ENCODE results near the gene BTBD9.

The BTBD9 gene

DNA sequence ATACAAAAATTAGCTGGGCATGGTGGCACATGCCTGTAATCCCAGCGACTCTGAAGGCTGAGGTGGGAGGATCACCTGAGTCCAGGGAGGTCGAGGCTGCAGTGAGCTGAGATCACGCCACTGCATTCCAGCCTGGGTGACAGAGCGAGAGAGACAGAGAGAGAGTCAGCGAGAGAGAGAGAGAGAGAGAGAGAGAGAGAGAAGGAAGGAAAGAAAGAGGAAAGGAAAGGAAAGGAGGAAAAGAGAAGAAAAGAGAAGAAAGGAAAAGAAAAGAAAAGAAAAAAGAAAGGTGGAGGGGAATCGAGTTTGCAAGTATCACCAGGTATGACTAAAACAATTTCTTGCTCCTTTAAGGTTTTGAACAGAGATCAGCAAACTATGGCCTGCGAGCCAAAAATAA, 152.3 kb downstream of the BTBD9 start:
- no peak overlapping the region for H3K4me3 ChIP-seq (ENCODE audit: low read length)
- no CpG with 5 or more reads among the region's 7 CpGs for WGBS (ENCODE audit: extremely low coverage, insufficient coverage, low lambda C conversion rate)
- H3K4me2 ChIP-seq (ENCODE audit: low read length), result no peak overlapping the region
- no peak overlapping the region for H3K27ac ChIP-seq (ENCODE audit: low read depth, low read length)
- no peak overlapping the region for H3K56ac ChIP-seq (ENCODE audit: low read length)
- no peak overlapping the region for H2BK5ac ChIP-seq (ENCODE audit: low read length)
- no peaks in the 10 kb centered on the region for H3K27me3 ChIP-seq (ENCODE audit: insufficient read depth, low read length, poor library complexity)
- no peak overlapping the region for H4K5ac ChIP-seq (ENCODE audit: low read length)
- H3K23ac ChIP-seq (ENCODE audit: low read length), result no peak overlapping the region
- no peaks in the 10 kb centered on the region for H3K79me1 ChIP-seq (ENCODE audit: low read length)
- H3K79me2 ChIP-seq (ENCODE audit: control insufficient read depth, insufficient read depth, low read length), result no peaks in the 10 kb centered on the region
- no peak overlapping the region for H3K4ac ChIP-seq (ENCODE audit: low read depth, low read length)
- H3K36me3 ChIP-seq (ENCODE audit: control insufficient read depth, insufficient read depth, low read length), result no peaks in the 10 kb centered on the region
- H2BK15ac ChIP-seq (replicated peaks; ENCODE audit: low read depth), result no peak overlapping the region
- H4K8ac ChIP-seq (ENCODE audit: low read depth, low read length), result no peak overlapping the region
- no peak overlapping the region for H3K9ac ChIP-seq (ENCODE audit: low read length)
- H3K4me1 ChIP-seq (ENCODE audit: control insufficient read depth, low read depth, low read length), result no peaks in the 10 kb centered on the region
- H3K18ac ChIP-seq (ENCODE audit: low read length), result peak overlapping the region; percentile 40
- H2AK5ac ChIP-seq (ENCODE audit: low read length), result no peak overlapping the region
- no peak overlapping the region for H2BK120ac ChIP-seq (ENCODE audit: low read depth, low read length)
- DNase-seq, result no peak

DNA sequence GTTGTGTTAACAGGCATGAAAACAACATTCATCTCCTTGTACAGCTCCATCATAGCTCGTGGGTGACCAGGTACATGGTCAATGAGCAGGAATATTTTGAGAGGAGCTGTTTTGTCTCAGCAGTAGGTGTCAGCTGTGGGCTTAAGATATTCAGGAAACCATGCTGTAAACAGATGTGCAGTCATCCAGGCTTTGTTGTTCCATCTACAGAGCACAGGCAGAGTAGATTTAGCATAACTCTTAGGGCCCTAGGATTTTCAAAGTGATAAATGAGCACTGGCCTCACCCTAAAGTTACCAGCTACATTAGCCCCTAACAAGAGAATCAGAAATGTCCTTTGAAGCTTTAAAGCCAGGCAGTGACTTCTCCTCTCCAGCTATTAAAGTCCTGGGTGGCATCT, 154.2 kb downstream of the BTBD9 start:
- no peak overlapping the region for H3K18ac ChIP-seq (ENCODE audit: low read length)
- H2BK15ac ChIP-seq (replicated peaks; ENCODE audit: low read depth), result peak overlapping the region; percentile 74
- H2BK120ac ChIP-seq (ENCODE audit: low read depth, low read length), result no peak overlapping the region
- peaks cover 2% of the 10 kb centered on the region for H3K4me1 ChIP-seq (ENCODE audit: control insufficient read depth, low read depth, low read length)
- peak overlapping the region; percentile 22 for H2AK5ac ChIP-seq (ENCODE audit: low read length)
- H4K8ac ChIP-seq (ENCODE audit: low read depth, low read length), result no peak overlapping the region
- H3K4me3 ChIP-seq (ENCODE audit: low read length), result no peak overlapping the region
- H3K36me3 ChIP-seq (ENCODE audit: control insufficient read depth, insufficient read depth, low read length), result no peaks in the 10 kb centered on the region
- no peaks in the 10 kb centered on the region for H3K79me1 ChIP-seq (ENCODE audit: low read length)
- no peak overlapping the region for H3K4ac ChIP-seq (ENCODE audit: low read depth, low read length)
- no peak overlapping the region for H2BK5ac ChIP-seq (ENCODE audit: low read length)
- H3K79me2 ChIP-seq (ENCODE audit: control insufficient read depth, insufficient read depth, low read length), result no peaks in the 10 kb centered on the region
- WGBS (ENCODE audit: extremely low coverage, insufficient coverage, low lambda C conversion rate), result no CpG with 5 or more reads among the region's 1 CpG
- no peak overlapping the region for H3K23ac ChIP-seq (ENCODE audit: low read length)
- no peak overlapping the region for H3K9ac ChIP-seq (ENCODE audit: low read length)
- no peak for DNase-seq
- no peaks in the 10 kb centered on the region for H3K27me3 ChIP-seq (ENCODE audit: insufficient read depth, low read length, poor library complexity)
- H3K4me2 ChIP-seq (ENCODE audit: low read length), result no peak overlapping the region
- H3K56ac ChIP-seq (ENCODE audit: low read length), result peak overlapping the region; percentile 46
- H4K5ac ChIP-seq (ENCODE audit: low read length), result no peak overlapping the region
- no peak overlapping the region for H3K27ac ChIP-seq (ENCODE audit: low read depth, low read length)

DNA sequence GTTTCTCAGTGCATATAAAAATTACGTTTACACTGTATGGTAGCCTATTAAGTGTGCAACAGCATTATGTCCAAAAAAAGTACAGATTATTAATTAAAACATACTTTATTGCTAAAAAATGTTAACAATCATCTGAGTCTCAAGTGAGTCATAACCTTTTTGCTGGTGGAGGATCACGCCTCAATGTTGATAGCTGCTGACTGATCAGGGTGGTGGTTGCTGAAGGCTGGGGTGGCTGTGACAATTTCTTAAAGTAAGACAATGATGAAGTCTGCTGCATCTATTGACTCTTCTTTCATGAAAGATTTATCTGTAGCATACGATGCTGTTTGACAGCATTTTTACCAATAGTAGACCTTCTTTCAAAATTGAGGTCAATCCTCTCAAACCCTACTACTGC, 155.1 kb downstream of the BTBD9 start:
- Histone ChIP-seq H2BK120ac (ENCODE audit: low read depth, low read length) (no peak overlapping the region), H3K27me3 (ENCODE audit: insufficient read depth, low read length, poor library complexity) (no peaks in the 10 kb centered on the region), H3K9ac (ENCODE audit: low read length) (no peak overlapping the region), H4K5ac (ENCODE audit: low read length) (no peak overlapping the region), H3K36me3 (ENCODE audit: control insufficient read depth, insufficient read depth, low read length) (no peaks in the 10 kb centered on the region), H3K56ac (ENCODE audit: low read length) (no peak overlapping the region), H3K4me3 (ENCODE audit: low read length) (no peak overlapping the region), H4K8ac (ENCODE audit: low read depth, low read length) (no peak overlapping the region), H2BK15ac (replicated peaks; ENCODE audit: low read depth) (no peak overlapping the region), H3K4me1 (ENCODE audit: control insufficient read depth, low read depth, low read length) (peaks cover 2% of the 10 kb centered on the region), H3K4ac (ENCODE audit: low read depth, low read length) (no peak overlapping the region), H3K79me2 (ENCODE audit: control insufficient read depth, insufficient read depth, low read length) (no peaks in the 10 kb centered on the region), H3K23ac (ENCODE audit: low read length) (no peak overlapping the region), H2AK5ac (ENCODE audit: low read length) (no peak overlapping the region), H3K79me1 (ENCODE audit: low read length) (no peaks in the 10 kb centered on the region), H3K27ac (ENCODE audit: low read depth, low read length) (no peak overlapping the region), H3K4me2 (ENCODE audit: low read length) (no peak overlapping the region), H2BK5ac (ENCODE audit: low read length) (no peak overlapping the region), H3K18ac (ENCODE audit: low read length) (no peak overlapping the region)
- no peak for DNase-seq
- WGBS (ENCODE audit: extremely low coverage, insufficient coverage, low lambda C conversion rate), result no CpG with 5 or more reads among the region's 3 CpGs

DNA sequence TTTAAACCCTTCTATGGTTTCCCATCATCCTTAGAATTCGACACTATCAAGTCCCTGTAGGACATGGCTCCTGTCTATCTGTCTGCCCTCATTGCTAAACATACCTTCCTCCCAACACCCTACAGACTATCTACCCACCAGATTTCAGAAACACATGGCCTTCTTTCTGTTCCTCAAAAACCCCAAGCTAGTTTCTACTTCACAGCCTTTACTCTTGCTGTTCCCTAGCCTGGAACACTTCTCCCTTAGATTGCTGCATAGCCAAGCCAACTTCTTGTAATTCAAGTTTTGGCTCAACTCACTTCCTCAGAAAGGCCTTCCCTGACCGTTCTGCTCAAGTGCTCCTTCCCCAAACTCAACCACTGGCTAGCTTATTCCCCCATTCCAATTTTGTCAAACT, 156.2 kb downstream of the BTBD9 start:
- Histone ChIP-seq H3K36me3 (ENCODE audit: control insufficient read depth, insufficient read depth, low read length) (no peaks in the 10 kb centered on the region), H3K27ac (ENCODE audit: low read depth, low read length) (no peak overlapping the region), H2BK120ac (ENCODE audit: low read depth, low read length) (no peak overlapping the region), H3K56ac (ENCODE audit: low read length) (no peak overlapping the region), H2AK5ac (ENCODE audit: low read length) (peak overlapping the region; percentile 4), H3K18ac (ENCODE audit: low read length) (no peak overlapping the region), H3K79me1 (ENCODE audit: low read length) (no peaks in the 10 kb centered on the region), H3K23ac (ENCODE audit: low read length) (no peak overlapping the region), H2BK5ac (ENCODE audit: low read length) (peak overlapping the region; percentile 36), H4K5ac (ENCODE audit: low read length) (no peak overlapping the region), H3K4me1 (ENCODE audit: control insufficient read depth, low read depth, low read length) (peaks cover 6% of the 10 kb centered on the region), H3K4me3 (ENCODE audit: low read length) (no peak overlapping the region), H3K4ac (ENCODE audit: low read depth, low read length) (peak overlapping the region; percentile 10), H3K4me2 (ENCODE audit: low read length) (no peak overlapping the region), H4K8ac (ENCODE audit: low read depth, low read length) (no peak overlapping the region), H2BK15ac (replicated peaks; ENCODE audit: low read depth) (no peak overlapping the region), H3K79me2 (ENCODE audit: control insufficient read depth, insufficient read depth, low read length) (no peaks in the 10 kb centered on the region), H3K9ac (ENCODE audit: low read length) (no peak overlapping the region), H3K27me3 (ENCODE audit: insufficient read depth, low read length, poor library complexity) (no peaks in the 10 kb centered on the region)
- WGBS (ENCODE audit: extremely low coverage, insufficient coverage, low lambda C conversion rate), result no CpG with 5 or more reads among the region's 2 CpGs
- no peak for DNase-seq

DNA sequence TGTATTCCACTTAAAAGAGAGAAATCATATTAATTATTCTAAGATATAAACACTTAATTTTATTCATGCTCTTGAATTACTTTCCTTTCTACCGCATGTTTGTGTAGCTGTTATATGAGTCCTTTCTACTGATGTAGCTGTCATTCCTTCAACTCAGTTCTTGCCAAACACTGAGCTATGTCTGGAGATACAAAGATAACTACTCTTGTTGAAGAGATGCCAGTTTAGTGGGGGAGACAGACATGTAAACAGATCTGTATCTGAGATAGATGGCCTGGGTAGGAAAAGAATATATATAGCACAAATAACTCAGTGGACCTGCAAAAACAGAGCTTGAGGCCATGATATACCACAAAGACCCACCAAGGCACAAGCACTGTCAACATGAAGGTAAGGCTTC, 157.3 kb downstream of the BTBD9 start:
- Histone ChIP-seq H3K27me3 (ENCODE audit: insufficient read depth, low read length, poor library complexity) (no peaks in the 10 kb centered on the region), H3K4ac (ENCODE audit: low read depth, low read length) (no peak overlapping the region), H3K4me2 (ENCODE audit: low read length) (no peak overlapping the region), H2BK5ac (ENCODE audit: low read length) (no peak overlapping the region), H3K9ac (ENCODE audit: low read length) (no peak overlapping the region), H2BK15ac (replicated peaks; ENCODE audit: low read depth) (no peak overlapping the region), H2AK5ac (ENCODE audit: low read length) (no peak overlapping the region), H3K4me3 (ENCODE audit: low read length) (no peak overlapping the region), H3K79me1 (ENCODE audit: low read length) (no peaks in the 10 kb centered on the region), H3K18ac (ENCODE audit: low read length) (no peak overlapping the region), H4K8ac (ENCODE audit: low read depth, low read length) (no peak overlapping the region), H3K36me3 (ENCODE audit: control insufficient read depth, insufficient read depth, low read length) (no peaks in the 10 kb centered on the region), H3K56ac (ENCODE audit: low read length) (no peak overlapping the region), H4K5ac (ENCODE audit: low read length) (no peak overlapping the region), H3K27ac (ENCODE audit: low read depth, low read length) (no peak overlapping the region), H3K23ac (ENCODE audit: low read length) (no peak overlapping the region), H3K79me2 (ENCODE audit: control insufficient read depth, insufficient read depth, low read length) (no peaks in the 10 kb centered on the region), H2BK120ac (ENCODE audit: low read depth, low read length) (no peak overlapping the region), H3K4me1 (ENCODE audit: control insufficient read depth, low read depth, low read length) (peaks cover 8% of the 10 kb centered on the region)
- DNase-seq, result no peak
- WGBS (ENCODE audit: extremely low coverage, insufficient coverage, low lambda C conversion rate), result no CpG with 5 or more reads among the region's 1 CpG

DNA sequence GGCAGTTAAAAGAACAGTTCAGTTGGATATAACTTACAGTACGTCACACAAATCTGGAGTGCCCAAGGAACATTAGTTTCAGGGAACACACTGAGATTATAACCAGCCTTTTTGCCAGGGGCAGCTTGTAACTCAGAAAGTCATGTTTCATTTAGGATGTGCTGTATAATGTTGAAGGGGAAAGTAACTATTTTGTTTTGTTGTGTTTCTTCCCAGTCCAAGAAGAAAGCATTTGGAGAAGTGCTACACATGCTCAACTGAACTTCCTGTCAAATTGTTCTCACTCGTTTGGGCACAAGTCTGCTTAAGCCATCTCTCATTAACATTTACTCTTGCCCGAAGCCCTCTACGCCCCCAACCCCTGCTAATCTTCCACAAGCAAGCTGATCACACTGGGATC, 157.9 kb downstream of the BTBD9 start:
- Histone ChIP-seq H3K79me1 (ENCODE audit: low read length) (no peaks in the 10 kb centered on the region), H2BK5ac (ENCODE audit: low read length) (peak overlapping the region; percentile 14), H2BK120ac (ENCODE audit: low read depth, low read length) (no peak overlapping the region), H3K56ac (ENCODE audit: low read length) (peak overlapping the region; percentile 29), H3K9ac (ENCODE audit: low read length) (no peak overlapping the region), H2BK15ac (replicated peaks; ENCODE audit: low read depth) (no peak overlapping the region), H3K4me1 (ENCODE audit: control insufficient read depth, low read depth, low read length) (peaks cover 10% of the 10 kb centered on the region), H2AK5ac (ENCODE audit: low read length) (no peak overlapping the region), H3K4ac (ENCODE audit: low read depth, low read length) (peak overlapping the region; percentile 71), H3K27me3 (ENCODE audit: insufficient read depth, low read length, poor library complexity) (no peaks in the 10 kb centered on the region), H3K18ac (ENCODE audit: low read length) (peak overlapping the region; percentile 56), H4K5ac (ENCODE audit: low read length) (no peak overlapping the region), H3K4me3 (ENCODE audit: low read length) (no peak overlapping the region), H3K79me2 (ENCODE audit: control insufficient read depth, insufficient read depth, low read length) (no peaks in the 10 kb centered on the region), H3K4me2 (ENCODE audit: low read length) (no peak overlapping the region), H3K23ac (ENCODE audit: low read length) (no peak overlapping the region), H3K36me3 (ENCODE audit: control insufficient read depth, insufficient read depth, low read length) (no peaks in the 10 kb centered on the region), H3K27ac (ENCODE audit: low read depth, low read length) (no peak overlapping the region), H4K8ac (ENCODE audit: low read depth, low read length) (no peak overlapping the region)
- no CpG with 5 or more reads among the region's 4 CpGs for WGBS (ENCODE audit: extremely low coverage, insufficient coverage, low lambda C conversion rate)
- no peak for DNase-seq
